NCI-H526 (cell line): ENCODE results near the gene TACC2.
A peak's percentile ranks its signal among the peaks of the same experiment; 100 is the strongest.
"Not testable (repeated sequence)": the region's sequence is repeated elsewhere in the genome, so short reads cannot be mapped to it uniquely, and the experiment has no call there.

Experiments used
- DNase-seq, 2 experiments: peaks; one replicate each; lab custom pipeline; 2025; lab: John Stamatoyannopoulos, UW

TACC2 gene

DNA sequence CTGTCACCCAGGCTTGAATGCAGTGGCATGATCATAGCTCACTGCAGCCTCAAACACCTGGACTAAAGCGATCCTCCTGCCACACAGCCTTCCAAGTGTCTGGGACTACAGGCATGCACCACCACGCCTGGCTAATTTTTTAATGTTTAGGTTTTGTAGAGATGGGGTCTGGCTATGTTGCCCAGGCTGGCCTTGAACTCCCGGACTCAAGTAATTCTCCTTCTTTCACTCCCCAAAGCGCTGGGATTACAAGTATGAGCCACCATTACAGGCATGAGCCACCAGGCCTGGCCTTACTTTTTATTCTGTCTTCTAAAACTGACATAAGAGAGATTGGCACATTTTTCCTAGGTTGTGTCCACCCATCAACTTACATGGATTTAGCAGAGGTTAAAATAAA, 33.3 kb downstream of the TACC2 start:
- no peak for DNase-seq

DNA sequence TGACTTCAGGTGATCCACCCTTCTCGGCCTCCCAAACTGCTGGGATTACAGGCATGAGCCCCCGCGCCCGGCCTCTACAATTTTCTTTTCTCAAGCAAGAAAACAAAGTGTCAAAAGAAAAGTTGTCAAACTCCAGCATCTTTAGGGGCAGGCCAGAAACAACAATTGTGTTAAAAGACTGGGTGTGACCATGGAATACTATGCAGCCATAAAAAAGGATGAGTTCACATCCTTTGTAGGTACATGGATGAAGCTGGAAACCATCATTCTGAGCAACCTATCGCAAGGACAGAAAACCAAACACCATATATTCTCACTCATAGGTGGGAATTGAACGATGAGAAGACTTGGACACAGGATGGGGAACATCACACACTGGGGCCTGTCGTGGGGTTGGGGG, 34.3 kb downstream of the TACC2 start:
- DNase-seq, result not testable (repeated sequence)

DNA sequence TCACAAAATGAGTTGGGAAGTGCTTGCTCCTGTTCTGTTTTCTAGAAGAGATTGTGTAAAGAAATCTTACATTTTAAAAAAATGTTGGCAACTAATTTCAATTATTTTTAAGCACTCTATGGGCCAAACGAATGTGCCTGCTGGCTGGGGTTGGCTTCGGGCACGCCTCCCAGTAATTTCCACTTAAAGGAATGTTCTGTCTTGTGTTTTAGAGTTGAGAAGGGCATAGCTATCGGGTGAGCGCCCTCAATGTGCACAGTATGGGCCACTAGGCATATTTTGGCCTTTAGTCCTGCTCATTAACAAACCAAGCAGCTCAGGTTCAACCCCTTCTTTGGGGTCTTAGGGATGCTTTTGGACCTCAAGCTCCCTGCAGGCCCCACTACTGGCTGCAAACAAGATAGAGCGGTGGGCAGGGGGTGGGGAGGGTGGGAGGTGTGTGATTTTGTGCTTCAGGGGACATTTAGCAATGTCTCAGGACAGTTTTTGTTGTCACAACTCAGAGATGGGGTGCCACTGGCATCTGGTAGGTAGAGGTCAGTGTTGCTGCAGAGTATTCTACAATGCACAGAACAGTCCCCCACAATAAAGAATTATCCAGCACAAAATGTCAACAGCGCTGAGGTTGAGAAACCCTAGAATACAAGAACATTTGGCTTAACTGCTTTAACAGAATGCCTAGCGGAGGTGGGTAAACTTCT, 40.7 kb downstream of the TACC2 start:
- no peak for DNase-seq

DNA sequence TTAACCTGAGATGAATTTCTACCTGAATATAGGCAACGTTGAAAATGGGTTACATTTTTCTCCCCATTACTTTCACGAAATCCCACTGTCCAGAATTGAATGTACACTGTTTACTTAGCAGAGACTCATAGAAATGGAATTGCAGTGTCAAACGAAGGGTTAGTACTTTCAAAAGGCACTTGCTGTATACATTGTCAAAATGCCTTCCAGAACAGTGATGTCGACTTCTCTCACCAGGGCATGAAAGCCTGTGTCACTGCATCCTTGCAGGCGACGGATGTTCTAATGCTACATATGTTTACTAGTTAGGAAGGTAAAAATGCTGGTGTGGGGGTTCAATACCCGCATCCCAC, 41.2 kb downstream of the TACC2 start:
- DNase-seq, result no peak

DNA sequence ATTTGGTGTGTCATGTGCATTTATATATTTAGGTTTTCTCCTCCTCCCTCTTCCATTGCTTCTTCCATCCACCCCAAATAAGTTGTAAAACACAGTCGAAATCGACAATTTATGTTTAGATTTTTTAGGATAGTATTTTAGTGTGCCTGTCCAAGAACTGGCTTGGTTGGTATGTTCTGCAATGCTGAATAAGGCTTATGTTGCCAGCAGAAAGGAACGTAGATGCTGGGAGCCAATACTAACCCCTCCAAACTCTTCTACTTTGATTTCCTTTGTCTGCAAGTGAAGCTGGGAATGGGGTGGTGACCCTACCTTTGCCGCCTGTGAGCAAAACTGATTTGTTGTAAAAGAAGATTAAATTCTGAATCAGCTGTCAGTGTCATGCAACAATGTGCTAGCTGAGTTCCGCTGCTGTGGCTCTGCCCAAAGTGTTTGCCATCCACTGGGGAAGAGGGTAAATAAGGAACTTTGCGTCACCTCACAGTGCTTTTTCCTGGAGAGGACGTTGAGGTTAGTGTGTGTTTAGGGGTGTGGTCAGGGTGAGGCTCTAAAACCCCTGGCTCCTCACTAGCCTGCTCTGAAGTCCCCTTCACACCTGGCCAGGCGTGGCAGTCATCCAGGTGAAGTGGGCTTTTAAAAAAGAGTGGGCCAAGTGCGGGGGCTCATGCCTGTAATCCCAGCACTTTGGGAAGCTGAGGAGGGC, 44.4 kb downstream of the TACC2 start:
- DNase-seq, result no peak

DNA sequence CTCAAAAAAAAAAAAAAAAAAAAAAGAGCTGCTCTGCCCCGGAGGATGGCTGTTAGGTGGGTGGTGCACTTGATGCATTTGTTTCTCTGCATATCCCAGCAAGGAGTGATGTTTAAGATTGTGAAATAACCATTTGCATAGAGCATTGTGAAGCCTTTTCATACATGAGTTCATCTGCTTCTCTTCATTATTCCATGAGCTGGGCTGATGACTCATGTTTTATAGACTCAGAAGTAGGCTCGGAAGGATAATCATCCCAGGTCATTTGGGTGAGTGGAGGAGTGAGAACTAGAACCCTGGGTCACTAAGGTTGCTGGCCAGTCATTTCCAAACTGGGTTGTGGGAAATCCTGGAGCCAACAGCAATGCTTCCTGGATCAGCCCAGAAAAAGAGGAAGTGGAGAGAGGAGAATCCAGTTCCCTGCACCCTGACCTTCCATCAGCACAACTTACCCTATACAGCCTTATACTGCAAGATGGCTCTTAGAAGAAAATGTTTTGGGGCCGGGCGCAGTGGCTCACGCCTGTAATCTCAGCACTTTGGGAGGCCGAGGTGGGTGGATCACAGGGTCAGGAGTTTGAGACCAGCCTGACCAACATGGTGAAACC, 45.3 kb downstream of the TACC2 start:
- no peak for DNase-seq

DNA sequence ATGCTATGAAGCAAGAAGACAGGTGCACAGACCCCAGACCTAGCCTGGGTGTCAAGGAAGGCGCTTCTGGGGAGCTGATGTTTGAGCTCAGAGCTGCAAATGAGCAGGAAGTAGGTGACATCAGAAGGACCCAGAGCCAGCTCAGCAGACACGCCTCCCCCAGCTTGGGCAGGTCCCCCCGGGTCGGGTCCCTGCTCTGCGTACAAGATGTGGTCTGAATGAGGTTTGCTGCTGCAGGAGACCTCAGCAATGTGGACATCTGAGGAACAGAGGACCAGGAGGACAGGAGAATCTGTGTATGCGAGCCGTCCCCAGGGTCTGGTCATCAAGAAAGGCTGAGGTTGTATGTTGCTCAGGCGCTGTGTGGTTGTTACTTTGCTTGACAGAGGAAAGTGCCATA, 51.8 kb downstream of the TACC2 start:
- DNase-seq, result no peak

DNA sequence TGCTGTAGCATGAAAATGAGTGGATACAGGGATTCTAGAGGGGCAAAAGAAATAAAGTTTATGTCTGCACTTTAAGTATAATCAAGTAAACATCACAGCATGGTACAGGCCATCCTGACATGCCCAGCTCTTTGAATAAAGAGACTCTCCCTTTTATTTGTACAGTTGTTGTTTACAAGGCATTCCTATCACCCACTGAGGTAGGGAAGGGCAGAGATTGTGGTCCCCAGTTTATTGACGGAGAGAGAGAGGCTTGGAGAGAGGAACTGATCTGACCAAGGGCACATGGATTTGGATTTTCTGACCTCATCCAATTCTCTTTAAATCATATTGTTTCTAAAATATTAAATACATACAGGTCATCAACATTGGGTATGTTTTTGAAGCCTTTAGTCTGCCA, 53.9 kb downstream of the TACC2 start:
- no peak for DNase-seq

DNA sequence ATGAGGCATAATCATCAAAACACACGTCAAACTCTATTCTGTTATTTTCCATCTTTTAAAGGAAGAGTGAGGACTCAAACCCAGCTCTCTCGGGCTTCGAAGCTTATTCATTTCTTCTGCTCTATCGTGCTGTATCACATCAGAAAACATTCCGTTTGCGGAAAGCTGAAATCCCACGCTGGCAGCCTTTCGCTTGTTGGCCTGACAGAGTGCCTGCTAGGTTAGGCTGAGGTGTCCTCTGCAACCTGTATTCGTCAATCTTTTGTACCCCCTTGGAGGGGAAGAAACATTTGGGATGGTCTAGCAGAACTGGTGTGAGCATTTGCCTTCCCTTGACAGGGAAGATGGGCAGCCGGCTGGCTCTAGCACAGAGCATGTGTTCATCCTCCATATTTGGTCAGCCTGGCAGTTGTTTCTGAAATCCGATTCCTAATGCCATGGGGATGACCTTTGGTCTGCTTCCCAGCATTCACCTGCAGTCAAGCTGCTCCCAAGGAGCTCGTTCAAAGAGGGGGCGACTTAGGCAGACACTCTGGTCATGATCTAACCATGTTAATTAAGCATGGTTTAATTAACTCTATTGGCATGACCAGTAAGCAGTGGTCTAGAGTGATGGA, 55.2 kb downstream of the TACC2 start:
- peak; percentile 40 to 63 for DNase-seq

DNA sequence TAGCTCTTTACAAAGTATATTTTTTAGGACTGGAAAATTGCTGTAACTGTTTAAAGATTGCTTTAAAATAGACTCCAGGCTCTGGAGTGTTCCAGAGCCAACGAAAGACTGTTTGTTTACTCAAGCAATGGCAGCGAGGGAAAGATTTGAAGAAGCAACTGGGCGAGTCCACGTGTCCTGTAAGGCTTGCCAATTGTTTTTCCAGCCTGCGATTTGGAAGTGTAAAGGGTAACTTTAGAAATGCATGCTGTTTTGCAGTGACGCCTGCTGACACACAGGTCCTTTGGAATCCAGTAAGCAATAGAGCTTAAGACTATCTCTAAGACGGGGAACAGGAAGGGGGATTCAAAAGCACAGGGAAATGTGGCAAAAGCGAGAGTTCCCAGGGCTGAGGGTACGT, 55.8 kb downstream of the TACC2 start:
- DNase-seq, result peak in 1 of 2 experiments; percentile 22

DNA sequence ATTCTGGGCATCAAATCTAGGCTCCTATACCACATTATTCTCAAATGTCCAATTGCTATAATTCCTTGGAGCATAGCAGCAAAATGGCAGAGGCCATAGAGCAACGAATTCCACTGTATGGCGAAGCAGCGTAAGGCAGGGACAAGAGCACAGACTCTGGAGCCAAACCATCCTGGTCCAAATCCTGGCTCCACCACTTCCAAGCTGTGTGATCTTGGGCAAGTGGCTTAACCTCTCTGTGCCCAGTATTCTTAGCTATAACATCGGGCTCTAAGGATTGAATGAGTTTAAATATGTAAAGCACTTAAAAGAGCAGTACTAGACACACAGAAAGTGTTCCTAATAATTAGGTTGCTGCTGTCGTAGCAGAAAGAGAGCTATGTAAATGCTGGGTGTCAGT, 56.2 kb downstream of the TACC2 start:
- no peak for DNase-seq

DNA sequence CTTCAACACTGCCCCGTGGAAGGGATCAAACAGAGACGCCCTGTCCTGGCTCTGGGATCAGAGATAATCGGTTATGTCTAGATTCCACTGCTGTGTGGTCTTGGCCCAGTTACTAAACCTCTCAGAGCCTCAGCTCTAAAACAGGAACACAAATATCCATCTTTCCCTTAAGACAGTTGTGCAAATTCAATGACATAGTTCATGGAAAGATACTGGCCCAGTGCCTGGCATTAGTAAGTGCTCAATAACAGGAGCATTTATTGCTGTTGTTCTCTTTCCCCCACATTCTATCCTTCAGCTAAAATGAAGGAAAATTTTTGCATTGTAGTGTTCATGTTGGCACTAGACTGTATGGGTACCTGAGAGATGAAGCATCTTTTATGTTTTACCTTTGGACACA, 58.6 kb downstream of the TACC2 start:
- DNase-seq, result no peak

DNA sequence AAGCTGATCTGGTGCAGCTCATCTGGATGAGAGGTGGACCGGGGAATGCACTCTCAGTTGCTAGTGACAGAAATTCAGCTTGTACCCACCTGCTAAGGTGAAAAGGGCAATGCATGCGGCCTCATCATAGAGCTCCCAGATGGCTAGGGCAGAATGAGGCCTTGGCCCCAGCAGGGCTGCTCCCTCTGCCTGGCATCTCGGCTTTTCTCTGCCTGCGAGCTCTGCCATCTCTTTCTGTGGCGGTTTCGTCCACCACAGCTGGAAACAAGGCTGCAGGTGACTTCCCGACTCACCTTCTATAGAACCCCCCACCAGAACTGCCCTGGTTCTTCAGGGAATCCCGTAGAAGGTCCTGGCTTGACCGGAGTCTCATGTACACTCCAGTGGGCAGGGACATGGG, 60.1 kb downstream of the TACC2 start:
- no peak for DNase-seq

DNA sequence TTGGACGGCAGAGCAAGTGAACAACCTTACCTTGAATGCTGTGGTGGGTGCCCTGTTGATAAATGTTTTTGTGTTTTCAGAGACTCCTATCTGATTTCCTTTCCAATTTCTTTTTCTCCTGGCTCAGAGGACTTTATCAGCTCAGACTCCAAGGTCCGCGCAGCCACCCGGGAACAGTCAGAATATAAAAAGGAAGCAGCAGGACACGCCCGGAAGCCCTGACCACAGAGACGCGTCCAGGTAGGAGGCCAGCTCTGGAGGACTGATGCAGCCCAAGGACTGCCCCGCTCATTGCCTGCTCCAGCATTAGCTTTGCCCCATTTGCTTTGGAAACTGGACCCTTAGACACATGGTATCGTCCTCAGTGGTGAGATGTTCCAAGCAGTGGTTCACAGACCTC, 61.3 kb downstream of the TACC2 start:
- no peak for DNase-seq

DNA sequence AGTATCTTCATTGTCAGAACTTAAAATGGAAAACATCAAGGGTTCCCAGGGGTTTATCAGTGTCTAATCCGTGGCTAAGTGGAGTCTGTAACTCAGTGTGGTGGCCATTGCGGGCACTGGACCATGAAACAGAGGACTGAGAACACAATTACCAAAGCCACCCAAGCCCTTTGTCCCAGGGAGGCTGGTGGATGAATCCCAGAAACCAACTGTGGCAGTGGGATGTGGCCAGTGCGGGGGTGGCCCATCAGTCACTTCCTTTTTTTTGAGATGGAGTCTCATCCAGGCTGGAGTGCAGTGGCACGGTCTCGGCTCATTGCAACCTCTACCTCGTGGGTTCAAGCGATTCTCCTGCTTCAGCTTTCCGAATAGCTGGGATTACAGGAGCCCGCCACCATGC, 61.8 kb downstream of the TACC2 start:
- no peak for DNase-seq

DNA sequence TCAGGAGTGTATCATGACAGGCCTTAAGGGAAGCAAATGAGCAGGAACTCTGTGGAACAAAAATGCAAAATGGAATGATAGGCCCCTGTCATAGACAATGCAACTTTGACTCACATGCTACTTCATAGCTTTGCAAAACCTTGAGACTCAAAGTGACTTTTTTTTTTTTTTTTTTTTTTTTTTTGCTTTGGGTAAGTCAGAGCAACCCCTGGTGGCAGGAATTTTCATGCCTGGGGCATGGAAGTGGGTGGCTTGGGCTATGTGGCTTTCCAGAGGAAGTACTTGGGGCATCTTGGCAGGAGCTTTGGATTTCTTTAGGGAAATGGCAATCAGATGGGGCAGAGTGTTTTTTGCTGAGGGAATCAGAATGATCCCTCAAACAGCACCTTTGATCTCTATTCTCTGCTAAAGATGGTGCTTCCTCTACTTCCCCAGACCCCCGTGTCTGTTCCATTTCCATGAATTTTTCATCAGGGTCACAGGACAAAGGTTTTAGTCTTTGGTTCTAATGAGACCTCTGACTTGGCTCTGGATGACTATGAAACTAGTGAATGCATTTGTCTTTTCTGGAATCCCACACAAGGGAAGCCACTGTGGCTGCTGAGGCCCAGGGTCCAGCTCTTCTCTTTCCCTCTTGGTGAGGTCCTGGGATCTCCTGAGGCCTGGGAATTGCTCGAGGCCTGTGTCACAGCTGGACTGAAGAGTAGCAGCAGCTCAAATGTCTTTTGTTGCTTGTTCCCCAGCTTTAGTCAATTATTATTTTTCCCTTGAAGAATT, 62.8 kb downstream of the TACC2 start:
- peak; percentile 3 to 32 for DNase-seq

DNA sequence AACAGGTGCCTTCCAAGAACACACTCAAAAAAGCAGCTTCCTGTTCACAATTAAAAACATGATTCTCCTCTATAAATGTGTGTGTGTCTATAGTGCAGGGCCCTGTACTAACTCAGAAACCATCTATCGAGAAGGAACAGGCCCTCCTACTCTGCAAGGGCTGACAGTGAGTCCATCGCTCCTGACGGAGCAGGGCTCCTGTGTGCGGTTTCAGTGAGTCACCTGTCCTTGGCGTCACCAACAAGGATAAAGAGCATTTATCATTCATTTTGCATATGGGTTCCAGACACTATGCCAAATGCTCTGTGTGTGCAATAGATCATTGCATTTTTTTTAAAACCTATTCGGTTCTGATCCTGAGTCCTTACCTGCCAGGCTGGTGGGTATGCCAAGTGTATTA, 63.7 kb downstream of the TACC2 start:
- DNase-seq, result no peak

DNA sequence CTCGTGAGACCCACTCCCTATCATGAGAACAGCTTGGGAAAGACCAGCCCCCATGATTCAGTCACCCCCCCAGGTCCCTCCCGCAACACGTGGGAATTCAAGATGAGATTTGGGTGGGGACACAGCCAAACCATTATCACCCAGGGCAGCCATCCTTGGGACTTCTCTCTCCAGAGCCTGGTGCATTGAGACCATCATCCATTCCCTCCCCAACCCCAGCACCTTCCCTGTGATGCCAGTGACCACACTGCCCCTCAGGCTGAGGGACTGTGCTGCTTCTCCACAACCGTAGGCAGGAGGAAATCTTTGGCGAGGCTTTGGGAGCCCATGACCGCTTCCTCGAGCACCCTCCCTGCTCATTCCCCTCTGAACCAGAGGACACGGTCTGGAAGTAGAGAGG, 64.4 kb downstream of the TACC2 start:
- DNase-seq, result no peak

DNA sequence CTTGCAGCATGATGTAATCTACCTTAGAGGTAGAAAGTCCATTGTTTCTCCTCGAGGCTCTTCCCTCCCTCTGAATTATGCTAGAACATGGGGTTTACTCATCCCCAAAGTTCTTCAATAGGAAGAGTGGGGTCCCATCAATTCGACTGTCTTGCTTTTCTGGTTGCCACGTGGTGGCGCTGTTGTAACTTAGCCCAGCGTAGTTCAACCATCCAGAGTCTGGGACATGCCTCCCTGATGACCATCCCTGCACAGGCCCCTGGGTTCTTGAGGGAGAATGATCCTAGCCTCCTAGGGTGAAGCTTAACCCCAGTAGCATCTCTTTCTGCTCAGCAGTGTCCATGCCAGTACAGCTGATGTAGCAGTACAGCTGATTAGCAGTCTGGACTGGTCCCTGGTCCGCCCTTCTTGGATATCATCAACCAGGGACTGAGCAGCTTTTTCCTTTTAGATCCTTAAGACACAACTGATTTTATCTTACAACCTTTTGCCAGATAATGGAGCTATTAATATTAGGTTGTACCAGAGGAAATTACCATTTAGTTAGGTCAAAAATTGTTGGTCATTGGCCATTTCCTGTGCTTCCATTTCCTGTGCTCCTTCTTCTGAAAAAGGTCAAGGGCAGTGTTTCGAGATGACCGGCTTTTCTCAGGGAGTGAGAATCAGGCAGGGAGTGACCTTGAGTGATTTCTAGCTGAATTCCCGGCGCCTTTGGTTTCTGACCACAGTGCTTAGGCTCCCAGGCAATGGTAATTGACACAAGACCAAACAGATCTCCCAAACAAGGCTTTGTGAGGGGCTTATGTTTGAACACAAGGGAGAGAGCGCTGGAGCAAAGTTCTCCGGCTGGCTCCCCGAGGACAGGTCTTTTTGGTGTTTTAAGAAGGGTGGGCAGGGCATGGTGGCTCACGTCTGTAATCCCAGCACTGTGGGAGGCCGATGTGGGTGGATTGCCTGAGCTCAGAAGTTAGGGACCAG, 65.4 kb downstream of the TACC2 start:
- DNase-seq, result peak; percentile 3 to 33

DNA sequence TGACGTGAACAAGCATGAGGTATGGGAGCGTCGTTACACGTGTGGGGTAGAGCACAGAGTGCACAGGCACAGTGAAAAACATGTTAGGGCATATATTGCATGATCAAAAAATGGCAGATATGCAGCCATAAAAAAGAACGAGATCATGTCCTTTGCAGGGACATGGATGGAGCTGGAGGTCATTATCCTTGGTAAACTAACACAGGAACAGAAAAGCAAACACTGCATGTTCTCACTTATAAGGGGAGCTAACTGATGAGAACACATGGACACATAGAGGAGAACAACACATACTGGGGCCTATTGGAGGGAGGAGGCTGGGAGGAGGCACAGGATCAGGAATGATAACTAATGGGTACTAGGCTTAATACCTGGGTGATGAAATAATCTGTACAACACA, 66.3 kb downstream of the TACC2 start:
- no peak for DNase-seq

DNA sequence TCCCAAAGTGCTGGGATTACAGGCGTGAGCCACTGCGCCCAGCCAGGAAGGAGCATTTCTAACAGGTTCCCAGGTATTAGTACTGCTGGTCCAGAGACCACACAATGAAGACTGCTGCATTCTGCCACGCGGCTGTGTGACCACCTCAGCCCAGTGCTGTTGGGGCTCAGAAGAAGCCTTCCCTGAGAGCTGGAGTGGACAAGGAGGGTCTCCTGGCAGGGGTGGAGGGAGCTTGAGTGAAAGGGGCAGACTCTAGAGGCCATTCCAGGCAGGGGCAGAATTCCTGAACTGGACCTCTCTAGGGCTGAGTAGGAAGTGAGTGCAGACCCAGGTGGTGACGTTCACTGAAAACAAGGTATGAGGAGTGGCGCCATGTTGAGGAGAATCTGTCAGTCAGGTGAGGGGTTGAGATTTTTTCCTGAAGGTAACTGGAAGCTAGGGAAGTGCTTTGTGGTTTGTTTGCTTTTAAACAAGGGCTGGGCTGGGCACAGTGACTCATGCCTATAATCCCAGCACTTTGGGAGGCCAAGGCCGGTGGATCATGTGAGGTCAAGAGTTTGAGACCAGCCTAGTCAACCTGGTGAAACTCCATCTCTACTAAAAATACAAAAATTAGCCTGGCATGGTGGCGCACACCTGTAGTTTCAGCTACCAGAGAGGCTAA, 67.6 kb downstream of the TACC2 start:
- DNase-seq, result no peak
